ENCODE data around the gene KLC4.

GRCh38 chr6:43095939-43096338 is 36.5 kb downstream of the KLC4 start:
- TF ChIP-seq CTCF (IDR thresholded peaks at IDR 0.05), result no peak
- no peak for TF ChIP-seq POLR2A (IDR thresholded peaks at IDR 0.05)

Measured in heart left ventricle (tissue), 13 donors.